A673 (cell line): ENCODE measurements around the gene FBXW4.

Experiments
- EZH2 ChIP-seq: fragments of 200-600 bp; sonication (generic); IDR thresholded peaks from 2 replicates; pipeline ENCODE4 v1.6.1; 2017; ENCODE audit warnings: borderline replicate concordance, low read depth, mild to moderate bottlenecking, mixed read lengths, antibody characterized with exemption, low read length; ENCODE audit not compliant: poor library complexity, severe bottlenecking
- TF ChIP-seq, protein P1 (sequence below): fragments of 300-800, 200-600 bp; sonication (generic); conservative IDR thresholded peaks from 2 replicates; pipeline ENCODE4 v1.5.1; 2017; ENCODE audit warnings: low read depth, mild to moderate bottlenecking, antibody characterized with exemption, low read length, moderate library complexity, mixed read lengths

DNA sequence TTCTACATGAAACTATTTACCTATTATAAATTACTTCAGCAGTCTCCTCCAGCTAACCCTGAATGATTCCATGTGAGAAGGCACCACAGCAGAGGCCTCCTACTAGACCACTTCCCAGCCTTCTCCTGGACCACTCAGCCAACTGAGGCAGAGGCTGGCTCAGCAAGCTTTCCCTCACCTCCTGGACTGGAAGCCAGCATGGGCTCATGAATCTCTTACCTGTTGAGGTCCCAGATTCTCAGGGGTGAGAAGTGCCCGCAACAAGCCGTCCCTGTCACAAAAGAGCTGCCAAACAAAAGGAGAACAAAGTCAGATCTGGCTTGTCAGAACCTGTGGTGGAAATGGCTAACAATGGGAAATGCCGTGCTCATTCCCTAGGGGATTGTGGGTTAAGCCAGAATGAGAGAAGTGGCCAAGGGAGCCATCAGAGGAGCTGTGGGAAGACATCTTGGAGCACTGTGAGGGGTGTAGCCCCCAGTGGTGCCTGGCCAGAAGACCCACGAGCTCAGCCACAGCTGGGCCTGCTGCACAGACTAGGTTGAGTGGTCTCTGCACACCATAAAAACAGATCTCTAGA, 70.4 kb downstream of the FBXW4 start:
- TF ChIP-seq, protein P1, sequence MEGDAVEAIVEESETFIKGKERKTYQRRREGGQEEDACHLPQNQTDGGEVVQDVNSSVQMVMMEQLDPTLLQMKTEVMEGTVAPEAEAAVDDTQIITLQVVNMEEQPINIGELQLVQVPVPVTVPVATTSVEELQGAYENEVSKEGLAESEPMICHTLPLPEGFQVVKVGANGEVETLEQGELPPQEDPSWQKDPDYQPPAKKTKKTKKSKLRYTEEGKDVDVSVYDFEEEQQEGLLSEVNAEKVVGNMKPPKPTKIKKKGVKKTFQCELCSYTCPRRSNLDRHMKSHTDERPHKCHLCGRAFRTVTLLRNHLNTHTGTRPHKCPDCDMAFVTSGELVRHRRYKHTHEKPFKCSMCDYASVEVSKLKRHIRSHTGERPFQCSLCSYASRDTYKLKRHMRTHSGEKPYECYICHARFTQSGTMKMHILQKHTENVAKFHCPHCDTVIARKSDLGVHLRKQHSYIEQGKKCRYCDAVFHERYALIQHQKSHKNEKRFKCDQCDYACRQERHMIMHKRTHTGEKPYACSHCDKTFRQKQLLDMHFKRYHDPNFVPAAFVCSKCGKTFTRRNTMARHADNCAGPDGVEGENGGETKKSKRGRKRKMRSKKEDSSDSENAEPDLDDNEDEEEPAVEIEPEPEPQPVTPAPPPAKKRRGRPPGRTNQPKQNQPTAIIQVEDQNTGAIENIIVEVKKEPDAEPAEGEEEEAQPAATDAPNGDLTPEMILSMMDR, result no peak
- TF ChIP-seq EZH2, result no peak
